Measurements from ENCODE around the gene CARD19. TPM values are rescaled to one million over a fixed set of nuclear protein-coding genes. Genes with fewer than 3 reads are reported as not detected.

The CARD19 gene
- total and polyA plus RNA-seq, 7 experiments from 2014 or later: 43.0 to 90.0 (median 59.2) TPM

DNA sequence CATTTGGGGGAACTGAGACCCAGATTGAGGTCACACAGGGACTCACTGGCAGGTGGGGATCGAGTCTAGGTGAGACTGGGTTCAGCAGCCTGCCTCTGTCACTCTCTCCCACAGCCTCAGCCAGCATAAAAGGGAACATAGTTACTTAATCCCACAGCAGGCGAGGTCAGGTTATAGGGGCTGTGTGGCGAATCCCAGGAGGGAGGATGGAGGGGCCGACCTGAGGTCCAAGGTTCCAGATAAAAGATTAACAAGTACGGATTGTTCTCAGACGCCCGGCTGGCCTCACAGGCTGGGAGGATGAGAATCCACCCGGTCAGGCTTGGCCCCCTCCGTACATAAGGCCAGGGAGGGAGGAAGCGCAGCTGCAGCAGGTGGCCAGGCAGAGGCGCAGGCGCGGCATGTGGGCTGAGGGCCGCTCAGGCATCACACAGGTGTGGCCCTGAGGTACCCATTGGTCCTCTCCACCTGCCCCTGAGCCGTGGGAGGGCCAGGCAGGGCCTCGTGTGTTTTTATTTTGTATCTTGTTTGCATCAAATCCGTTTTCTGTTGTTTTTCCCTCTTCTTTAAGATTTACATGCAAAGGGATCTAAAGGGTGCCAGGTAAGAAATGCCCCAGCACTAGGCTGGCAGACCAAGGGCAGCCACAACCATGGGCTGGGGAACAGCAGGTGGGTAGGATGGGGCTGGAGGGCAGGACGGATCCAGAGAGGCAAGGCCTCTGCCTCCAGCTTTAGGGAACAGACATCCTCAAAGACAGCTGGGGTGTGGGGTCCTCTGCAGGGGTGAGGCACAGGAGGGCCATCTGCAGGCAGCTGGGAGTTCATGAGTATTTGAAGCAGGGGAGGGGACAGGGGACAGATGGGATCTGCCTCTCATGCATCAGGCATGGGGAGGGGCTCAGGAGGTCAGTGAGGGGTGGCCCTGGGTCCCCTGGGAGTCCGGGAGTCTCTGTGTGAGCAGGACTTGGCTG, 33.9 kb upstream of the CARD19 start:
- POLR2A ChIA-PET: interaction anchor here (0.9 to 10.5 kb wide), 18 partner anchors 9 to 108 kb away, joined by 3 to 365 read pairs (median 5); partner anchors contain the start of gene CARD19
- intact Hi-C loops (cut with micrococcal nuclease): loop anchor here in 1 of 2 donors (10.0 kb wide), 1 partner anchor 1663 kb away; the partner anchor contains the start of gene AOPEP
- no peaks in the 10 kb centered on the region for H3K9me3 ChIP-seq (ENCODE audit: control insufficient read depth in 2 of 3, low read length in 3 of 3)
- DNase-seq: no peak
- H3K4me1 ChIP-seq (ENCODE audit: control insufficient read depth in 2 of 2, insufficient read depth in 2 of 2, low read length in 2 of 2): peaks cover 72 to 75% of the 10 kb centered on the region in 2 donors
- Mint-ChIP-seq H3K4me3 (peak overlapping the region; percentile 93 to 97 (median 94)), H3K4me1 (peaks cover 54 to 86% (median 80%) of the 10 kb centered on the region in 7 donors), H3K27me3 (no peaks in the 10 kb centered on the region), H3K36me3 (peaks cover 0 to 41% (median 16%) of the 10 kb centered on the region in 5 donors), H3K9me3 (peaks cover 0 to 4% (median 0%) of the 10 kb centered on the region in 11 donors), H3K27ac (peak overlapping the region; percentile 97 to 100 (median 99))
- no peaks in the 10 kb centered on the region for H3K27me3 ChIP-seq (ENCODE audit: control insufficient read depth in 2 of 2, insufficient read depth in 2 of 2, low read length in 2 of 2)
- no peak for ATAC-seq
- H3K36me3 ChIP-seq (ENCODE audit: control insufficient read depth in 2 of 3, insufficient read depth in 3 of 3, low read length in 3 of 3): peaks cover 0 to 13% (median 6%) of the 10 kb centered on the region in 3 experiments
- CTCF ChIA-PET: interaction anchor here (0.7 to 1.9 kb wide), 6 partner anchors 21 to 108 kb away, joined by 3 to 7 read pairs (median 4); no protein-coding TSS in a partner anchor
- peak overlapping the region; percentile 88 for H3K27ac ChIP-seq (ENCODE audit: low read depth, low read length)
- peak overlapping the region; percentile 90 for H3K4me3 ChIP-seq (ENCODE audit: low read length)

DNA sequence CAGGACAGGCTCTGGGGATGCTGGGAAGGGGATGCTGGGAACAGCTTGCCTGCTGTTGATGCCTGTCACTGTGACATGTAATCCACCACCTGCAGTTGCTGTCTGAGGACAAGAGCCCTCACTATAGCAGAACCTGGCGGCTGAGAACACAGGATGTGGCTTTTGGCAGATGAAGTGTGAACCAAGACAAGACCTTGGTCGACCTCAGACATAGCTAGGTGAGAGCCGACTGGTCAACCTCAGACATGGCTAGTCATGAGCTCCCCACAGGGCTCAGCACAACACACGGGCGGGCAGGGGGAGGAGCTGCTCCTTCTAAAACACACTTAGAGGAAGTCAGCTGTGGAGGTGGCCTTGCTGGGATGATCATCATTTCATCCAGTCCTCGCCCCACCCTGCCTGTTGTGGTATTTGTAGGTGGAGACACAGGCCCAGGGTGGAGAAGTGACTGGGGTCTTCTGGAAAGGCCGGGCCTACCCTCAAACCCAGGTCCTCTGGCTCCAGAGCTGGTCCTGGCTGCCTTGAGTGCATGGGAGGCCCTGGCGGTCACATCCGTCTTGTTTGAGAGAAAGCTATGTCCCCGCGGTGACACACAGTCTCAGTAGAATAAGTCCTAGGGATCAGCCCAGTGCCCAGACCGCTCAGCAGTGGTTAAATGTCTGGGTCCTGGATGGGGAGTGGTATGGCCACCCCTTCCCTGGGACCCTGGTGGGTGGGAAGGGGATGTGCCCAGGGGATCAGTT, 31.5 kb upstream of the CARD19 start:
- ChIA-PET POLR2A (interaction anchor here (0.6 to 10.5 kb wide), 30 partner anchors 12 to 502 kb away, joined by 3 to 365 read pairs (median 5); partner anchors contain the start of genes CARD19 and NINJ1), CTCF (interaction anchor here (1.0 to 2.8 kb wide), 13 partner anchors 12 to 111 kb away, joined by 3 to 12 read pairs (median 4); no protein-coding TSS in a partner anchor)
- H3K4me1 ChIP-seq (ENCODE audit: control insufficient read depth in 2 of 2, insufficient read depth in 2 of 2, low read length in 2 of 2): peaks cover 63 to 87% of the 10 kb centered on the region in 2 donors
- H3K9me3 ChIP-seq (ENCODE audit: control insufficient read depth in 2 of 3, low read length in 3 of 3): no peaks in the 10 kb centered on the region
- H3K36me3 ChIP-seq (ENCODE audit: control insufficient read depth in 2 of 3, insufficient read depth in 3 of 3, low read length in 3 of 3): peaks cover 0 to 17% (median 6%) of the 10 kb centered on the region in 3 experiments
- Mint-ChIP-seq H3K27ac (peak overlapping the region; percentile 97 to 100 (median 99)), H3K4me3 (peak overlapping the region; percentile 87 to 97 (median 92)), H3K27me3 (no peaks in the 10 kb centered on the region), H3K9me3 (no peaks in the 10 kb centered on the region), H3K36me3 (peaks cover 0 to 56% (median 29%) of the 10 kb centered on the region in 5 donors), H3K4me1 (peaks cover 71 to 95% (median 86%) of the 10 kb centered on the region in 7 donors)
- H3K4me3 ChIP-seq (ENCODE audit: low read length): peak overlapping the region; percentile 90
- ATAC-seq (peak; percentile 96), DNase-seq (peak; percentile 54 to 95 (median 90))
- H3K27ac ChIP-seq (ENCODE audit: low read depth, low read length): peak overlapping the region; percentile 88
- intact Hi-C loops (cut with micrococcal nuclease): loop anchor here (1.0 to 10.0 kb wide), 15 partner anchors 8 to 1660 kb away; partner anchors contain the start of genes NINJ1 (in 2 of the 2), AOPEP (in 1 of the 2), BICD2 (in 1 of the 2) and FAM120AOS (in 1 of the 2)
- no peaks in the 10 kb centered on the region for H3K27me3 ChIP-seq (ENCODE audit: control insufficient read depth in 2 of 2, insufficient read depth in 2 of 2, low read length in 2 of 2)

DNA sequence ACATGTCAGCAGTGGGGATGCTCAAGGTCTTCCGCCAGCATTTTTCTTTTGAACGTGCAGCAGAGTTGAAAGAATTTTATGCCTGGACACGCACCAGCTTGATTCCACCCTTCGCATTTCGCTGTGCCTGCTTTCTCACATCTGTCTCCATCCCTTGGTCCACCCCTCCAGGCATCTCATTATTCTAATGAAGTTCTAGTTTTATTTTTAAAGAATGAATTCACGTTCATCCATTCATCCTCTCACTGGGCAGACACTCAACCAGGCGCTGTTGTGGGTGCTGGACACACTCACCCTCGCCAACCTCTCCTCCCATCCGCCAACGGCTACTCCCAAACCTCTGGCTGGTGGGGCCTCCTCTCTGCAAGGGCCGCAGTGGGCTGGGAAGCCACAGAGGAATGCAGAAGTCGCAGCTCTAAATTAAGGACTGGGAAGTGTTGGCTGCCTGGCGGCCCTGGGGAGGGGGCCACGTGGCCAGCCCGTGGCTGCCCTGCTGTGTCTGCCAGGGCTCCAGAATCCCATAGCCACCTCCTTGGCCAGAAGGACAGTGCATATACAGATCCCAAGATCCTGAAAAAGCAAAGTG, 30.8 kb upstream of the CARD19 start:
- H3K27ac ChIP-seq (ENCODE audit: low read depth, low read length): peak overlapping the region; percentile 88
- no peaks in the 10 kb centered on the region for H3K9me3 ChIP-seq (ENCODE audit: control insufficient read depth in 2 of 3, low read length in 3 of 3)
- peak overlapping the region; percentile 97 to 100 (median 99) for H3K27ac Mint-ChIP-seq
- peak overlapping the region; percentile 87 to 97 (median 92) for H3K4me3 Mint-ChIP-seq
- intact Hi-C loops (cut with micrococcal nuclease): loop anchor here (2.0 to 10.0 kb wide), 3 partner anchors 18 to 1660 kb away; partner anchors contain the start of genes AOPEP (in 1 of the 2) and FAM120AOS (in 1 of the 2)
- no peaks in the 10 kb centered on the region for H3K27me3 Mint-ChIP-seq
- H3K4me1 ChIP-seq (ENCODE audit: control insufficient read depth in 2 of 2, insufficient read depth in 2 of 2, low read length in 2 of 2): peaks cover 57 to 87% of the 10 kb centered on the region in 2 donors
- H3K4me1 Mint-ChIP-seq: peaks cover 72 to 98% (median 92%) of the 10 kb centered on the region in 7 donors
- H3K9me3 Mint-ChIP-seq: no peaks in the 10 kb centered on the region
- peaks cover 0 to 58% (median 29%) of the 10 kb centered on the region in 5 donors for H3K36me3 Mint-ChIP-seq
- no peak for ATAC-seq
- CTCF ChIA-PET: interaction anchor here (0.9 to 2.8 kb wide), 10 partner anchors 11 to 109 kb away, joined by 3 to 12 read pairs (median 4); no protein-coding TSS in a partner anchor
- POLR2A ChIA-PET: interaction anchor here (0.6 to 10.5 kb wide), 22 partner anchors 12 to 501 kb away, joined by 3 to 365 read pairs (median 7); partner anchors contain the start of gene CARD19
- peak overlapping the region; percentile 45 for H3K4me3 ChIP-seq (ENCODE audit: low read length)
- H3K27me3 ChIP-seq (ENCODE audit: control insufficient read depth in 2 of 2, insufficient read depth in 2 of 2, low read length in 2 of 2): no peaks in the 10 kb centered on the region
- peaks cover 0 to 19% (median 6%) of the 10 kb centered on the region in 3 experiments for H3K36me3 ChIP-seq (ENCODE audit: control insufficient read depth in 2 of 3, insufficient read depth in 3 of 3, low read length in 3 of 3)
- no peak for DNase-seq

DNA sequence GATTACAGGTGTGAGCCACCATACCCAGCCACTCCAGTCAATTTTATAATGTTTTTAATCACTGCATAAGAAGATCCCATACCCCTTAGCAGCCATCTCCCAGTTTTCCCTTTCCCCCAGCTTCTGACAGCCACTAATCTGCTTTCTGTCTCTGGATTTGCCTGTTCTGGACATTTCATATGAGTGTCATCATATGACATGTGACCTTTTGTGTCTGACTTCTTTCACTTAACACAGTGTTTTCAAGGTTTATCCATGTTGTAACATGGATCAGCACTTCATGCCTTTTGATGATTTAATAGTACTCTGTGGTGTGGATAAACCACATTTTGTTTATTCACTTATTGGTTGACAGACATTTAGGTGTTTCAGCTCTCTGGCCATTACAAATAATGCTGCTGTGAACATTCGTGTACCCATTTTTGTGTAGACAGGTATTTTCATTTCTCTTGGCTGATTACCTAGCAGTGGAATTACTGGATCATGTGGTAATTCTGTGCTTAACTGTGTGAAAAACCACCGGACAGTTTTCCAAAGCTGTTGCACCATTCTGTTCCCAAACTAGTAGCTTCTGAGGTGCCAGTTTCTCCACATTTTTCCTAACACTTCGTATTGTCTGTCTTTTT, 28.9 kb upstream of the CARD19 start:
- Mint-ChIP-seq H3K9me3 (no peaks in the 10 kb centered on the region), H3K27ac (peak overlapping the region; percentile 56 to 100 (median 97)), H3K4me1 (peaks cover 63 to 97% (median 90%) of the 10 kb centered on the region in 7 donors), H3K4me3 (peak overlapping the region; percentile 16 to 95 (median 54)), H3K36me3 (peaks cover 0 to 58% (median 36%) of the 10 kb centered on the region in 5 donors), H3K27me3 (no peaks in the 10 kb centered on the region)
- no peak for DNase-seq
- H3K4me3 ChIP-seq (ENCODE audit: low read length): no peak overlapping the region
- no peaks in the 10 kb centered on the region for H3K9me3 ChIP-seq (ENCODE audit: control insufficient read depth in 2 of 3, low read length in 3 of 3)
- no peaks in the 10 kb centered on the region for H3K27me3 ChIP-seq (ENCODE audit: control insufficient read depth in 2 of 2, insufficient read depth in 2 of 2, low read length in 2 of 2)
- no peak for ATAC-seq
- POLR2A ChIA-PET: interaction anchor here (0.6 to 10.5 kb wide), 19 partner anchors 8 to 498 kb away, joined by 3 to 365 read pairs (median 5); partner anchors contain the start of gene CARD19
- intact Hi-C loops (cut with micrococcal nuclease): loop anchor here in 1 of 2 donors (10.0 kb wide), 1 partner anchor 1658 kb away; the partner anchor contains the start of gene AOPEP
- peak overlapping the region; percentile 59 for H3K27ac ChIP-seq (ENCODE audit: low read depth, low read length)
- peaks cover 44 to 84% of the 10 kb centered on the region in 2 donors for H3K4me1 ChIP-seq (ENCODE audit: control insufficient read depth in 2 of 2, insufficient read depth in 2 of 2, low read length in 2 of 2)
- peaks cover 0 to 35% (median 14%) of the 10 kb centered on the region in 3 experiments for H3K36me3 ChIP-seq (ENCODE audit: control insufficient read depth in 2 of 3, insufficient read depth in 3 of 3, low read length in 3 of 3)
- CTCF ChIA-PET: interaction anchor here (0.6 to 2.8 kb wide), 6 partner anchors 26 to 236 kb away, joined by 3 to 11 read pairs (median 4); no protein-coding TSS in a partner anchor

DNA sequence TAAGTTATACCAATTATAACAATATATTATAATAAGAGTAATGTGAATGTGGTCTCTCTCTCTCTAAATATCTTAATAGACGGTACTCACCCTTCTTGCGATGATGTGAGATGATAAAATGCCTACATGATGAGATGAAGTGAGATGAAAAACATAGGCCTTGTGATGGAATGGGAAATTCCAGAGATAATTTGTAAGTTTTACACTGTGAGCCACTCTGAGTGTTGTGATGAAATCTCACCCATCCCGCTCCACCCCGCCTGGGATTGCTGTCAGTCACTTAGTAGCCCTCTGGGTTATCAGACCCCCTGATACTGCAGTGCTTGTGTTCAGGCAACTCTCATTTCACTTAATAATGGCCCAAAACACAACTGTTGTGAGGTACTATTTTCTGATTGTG, 27.1 kb upstream of the CARD19 start:
- CTCF ChIA-PET: no interaction called here
- H3K4me1 Mint-ChIP-seq: peaks cover 62 to 97% (median 94%) of the 10 kb centered on the region in 7 donors
- DNase-seq (no peak), ATAC-seq (no peak)
- intact Hi-C loops (cut with micrococcal nuclease): loop anchor here in 1 of 2 donors (10.0 kb wide), 1 partner anchor 1656 kb away; the partner anchor contains the start of gene AOPEP
- H3K36me3 Mint-ChIP-seq: peaks cover 0 to 50% (median 37%) of the 10 kb centered on the region in 5 donors
- POLR2A ChIA-PET: interaction anchor here (0.6 to 10.5 kb wide), 14 partner anchors 8 to 199 kb away, joined by 3 to 365 read pairs (median 6); no protein-coding TSS in a partner anchor
- Histone ChIP-seq H3K36me3 (ENCODE audit: control insufficient read depth in 2 of 3, insufficient read depth in 3 of 3, low read length in 3 of 3) (peaks cover 0 to 38% (median 17%) of the 10 kb centered on the region in 3 experiments), H3K4me3 (ENCODE audit: low read length) (no peak overlapping the region), H3K27me3 (ENCODE audit: control insufficient read depth in 2 of 2, insufficient read depth in 2 of 2, low read length in 2 of 2) (no peaks in the 10 kb centered on the region), H3K27ac (ENCODE audit: low read depth, low read length) (peak overlapping the region; percentile 35), H3K9me3 (ENCODE audit: control insufficient read depth in 2 of 3, low read length in 3 of 3) (no peaks in the 10 kb centered on the region), H3K4me1 (ENCODE audit: control insufficient read depth in 2 of 2, insufficient read depth in 2 of 2, low read length in 2 of 2) (peaks cover 29 to 79% of the 10 kb centered on the region in 2 donors)
- peak overlapping the region in 7 of 9 donors; percentile 83 to 100 (median 98) for H3K27ac Mint-ChIP-seq
- no peaks in the 10 kb centered on the region for H3K9me3 Mint-ChIP-seq
- H3K4me3 Mint-ChIP-seq: peak overlapping the region in 4 of 10 donors; percentile 20 to 95 (median 40)
- no peaks in the 10 kb centered on the region for H3K27me3 Mint-ChIP-seq

All from naive thymus-derived CD4-positive, alpha-beta T cell (primary cell).